HCT116 (cell line): ENCODE results near the gene COL20A1. TPM values are rescaled to one million over a fixed set of nuclear protein-coding genes. Genes with fewer than 3 reads are reported as not detected.

Experiments
- ATAC-seq: fragments of 200-7000 bp; cut with Tn5 transposase; 2 replicates; pipeline ENCODE4 v1.9.1; 2020; ENCODE audit warnings: mild to moderate bottlenecking, moderate library complexity
- BruUV-seq: library from RNA; stranded (reverse); fragments of 400-500 nt; replicated peaks from 2 replicates; lab custom pipeline; 2021; lab: Mats Ljungman, UMichigan
- CTCF ChIA-PET: fragments of 300-600 bp; sonication (Branson Sonifier 250); formaldehyde crosslinking; loops from one replicate; lab custom pipeline; 2021; ENCODE audit warnings: antibody characterized with exemption; lab: Charles Lee
- POLR2A ChIA-PET: fragments of 300-600, 350-600 bp; sonication (Branson Sonifier 250); formaldehyde crosslinking; loops from one replicate; lab custom pipeline; 2021; ENCODE audit warnings: antibody characterized with exemption; lab: Charles Lee
- RAD21 ChIA-PET, 2 experiments: fragments of 300-600 bp; sonication (Branson Sonifier 250); formaldehyde crosslinking; loops; one replicate each; lab custom pipeline; 2023; ENCODE audit warnings: low total read pairs in 2 of 2; ENCODE audit not compliant: uncharacterized antibody in 2 of 2, unreplicated experiment in 2 of 2, low non-redundant PET in 1 of 2; lab: Charles Lee
- DNase-seq: peaks from one replicate; pipeline ENCODE4 v3.0.0-alpha.2; 2010; ENCODE audit warnings: low read depth, low spot score
- H2AFZ ChIP-seq: fragments of 200-600 bp; shearing (Covaris generic), sonication (generic); 2 replicates; pipeline ENCODE4 v1.6.1; 2017; ENCODE audit warnings: low read depth, mixed run types, mixed read lengths, antibody characterized with exemption, low read length; ENCODE audit not compliant: poor library complexity, severe bottlenecking
- H3K27ac ChIP-seq: 2 replicates; pipeline ENCODE4 v1.5.1; 2012; ENCODE audit warnings: low read depth, low read length
- H3K27me3 ChIP-seq: fragments of 200-600 bp; sonication (generic); 2 replicates; pipeline ENCODE4 v1.6.1; 2016; ENCODE audit warnings: mixed run types, low read length, mixed read lengths; ENCODE audit not compliant: insufficient read depth
- H3K36me3 ChIP-seq, 2 experiments: fragments of 200-500 bp in 1 of 2; fragments of 200-600 bp in 1 of 2; sonication (Bioruptor generic) in 1 of 2; sonication (generic) in 1 of 2; 2 replicates each; pipeline versions ENCODE4 v1.5.1 to v1.6.1; 2014 to 2016; ENCODE audit warnings: low read length in 2 of 2, inconsistent platforms in 1 of 2, mixed read lengths in 1 of 2, mixed run types in 1 of 2; ENCODE audit not compliant: insufficient read depth in 2 of 2, control insufficient read depth in 1 of 2
- H3K4me1 ChIP-seq, 2 experiments: fragments of 200-600 bp in 1 of 2; sonication (generic) in 1 of 2; 2 replicates each; pipeline versions ENCODE4 v1.5.1 to v1.6.1; 2012 to 2017; ENCODE audit warnings: low read length in 2 of 2, inconsistent platforms in 1 of 2, mild to moderate bottlenecking in 1 of 2, mixed read lengths in 1 of 2, mixed run types in 1 of 2, moderate library complexity in 1 of 2; ENCODE audit not compliant: insufficient read depth in 2 of 2, control insufficient read depth in 1 of 2
- H3K4me2 ChIP-seq: fragments of 200-600 bp; sonication (generic); 2 replicates; pipeline ENCODE4 v1.6.1; 2017; ENCODE audit warnings: mixed run types, low read length, mixed read lengths
- H3K4me3 ChIP-seq, 2 experiments: fragments of 200-600 bp in 1 of 2; sonication (generic) in 1 of 2; replicated peaks in 1 of 2; 2 replicates each; pipeline ENCODE4 v1.5.1; 2011 to 2016; ENCODE audit warnings: low read length in 2 of 2, control low read depth in 1 of 2, low read depth in 1 of 2, mild to moderate bottlenecking in 1 of 2, mixed read lengths in 1 of 2, mixed run types in 1 of 2
- H3K79me2 ChIP-seq: fragments of 200-600 bp; sonication (generic); 2 replicates; pipeline ENCODE4 v1.6.1; 2017; ENCODE audit warnings: mild to moderate bottlenecking, mixed run types, low read length, moderate library complexity, mixed read lengths; ENCODE audit not compliant: insufficient read depth
- H3K9ac ChIP-seq: fragments of 200-600 bp; sonication (generic); 2 replicates; pipeline ENCODE4 v1.6.1; 2016; ENCODE audit warnings: low read length, mixed read lengths
- H3K9me2 ChIP-seq: fragments of 200-600 bp; sonication (generic), shearing (Covaris generic); 2 replicates; pipeline ENCODE4 v1.6.1; 2017; ENCODE audit warnings: mixed run types, mild to moderate bottlenecking, moderate library complexity; ENCODE audit not compliant: insufficient read depth
- H3K9me3 ChIP-seq, 2 experiments: fragments of 200-500 bp in 1 of 2; fragments of 200-600 bp in 1 of 2; sonication (Bioruptor generic) in 1 of 2; sonication (generic) in 1 of 2; 2 replicates each; pipeline ENCODE4 v1.6.1; 2014 to 2017; ENCODE audit warnings: low read length in 2 of 2, mixed read lengths in 2 of 2, inconsistent platforms in 1 of 2, low read depth in 1 of 2, mild to moderate bottlenecking in 1 of 2, mixed run types in 1 of 2, moderate library complexity in 1 of 2; ENCODE audit not compliant: control insufficient read depth in 1 of 2, insufficient read depth in 1 of 2
- H4K20me1 ChIP-seq: fragments of 200-600 bp; sonication (generic), shearing (Covaris generic); 2 replicates; pipeline ENCODE4 v1.6.1; 2017; ENCODE audit warnings: mixed run types, mild to moderate bottlenecking, moderate library complexity; ENCODE audit not compliant: insufficient read depth
- CTCF ChIP-seq, 3 experiments: fragments of 200-600 bp in 1 of 3; sonication (generic) in 1 of 3; IDR thresholded peaks in 2 of 3; conservative IDR thresholded peaks in 1 of 3; 2 replicates each; pipeline ENCODE4 v1.5.1; 2012 to 2017; ENCODE audit warnings: low read depth in 2 of 3, low read length in 2 of 3, antibody characterized with exemption in 1 of 3, borderline replicate concordance in 1 of 3, control low read depth in 1 of 3, mild to moderate bottlenecking in 1 of 3, mixed read lengths in 1 of 3, mixed run types in 1 of 3, moderate library complexity in 1 of 3; ENCODE audit not compliant: insufficient read depth in 1 of 3
- EGR1 ChIP-seq: IDR thresholded peaks from 2 replicates; pipeline ENCODE4 v1.6.1; 2012; ENCODE audit warnings: low read depth
- EZH2phosphoT487 ChIP-seq: fragments of 200-600 bp; IDR thresholded peaks from 2 replicates; pipeline ENCODE4 v1.6.1; 2018; ENCODE audit warnings: antibody characterized with exemption, borderline replicate concordance
- JUND ChIP-seq: IDR thresholded peaks from 2 replicates; pipeline ENCODE4 v1.6.1; 2012
- MAX ChIP-seq: IDR thresholded peaks from 2 replicates; pipeline ENCODE4 v1.6.1; 2012
- POLR2A ChIP-seq: IDR thresholded peaks from 2 replicates; pipeline ENCODE4 v1.7.0; 2011; ENCODE audit warnings: borderline replicate concordance; ENCODE audit not compliant: insufficient read depth, insufficient read length; ENCODE audit errors: extremely low read depth
- SIN3A ChIP-seq: IDR thresholded peaks from 2 replicates; pipeline ENCODE4 v1.6.1; 2012; ENCODE audit warnings: low read depth
- SP1 ChIP-seq: IDR thresholded peaks from 2 replicates; pipeline ENCODE4 v1.6.1; 2012; ENCODE audit warnings: low read depth
- TCF7L2 ChIP-seq: IDR thresholded peaks from 2 replicates; pipeline ENCODE4 v1.7.0; 2011; ENCODE audit warnings: borderline replicate concordance, inconsistent platforms; ENCODE audit not compliant: insufficient read depth, insufficient read length; ENCODE audit errors: extremely low read depth
- YY1 ChIP-seq: IDR thresholded peaks from 2 replicates; pipeline ENCODE4 v1.6.1; 2011; ENCODE audit warnings: low read length, low read depth, moderate library complexity, mild to moderate bottlenecking; ENCODE audit not compliant: insufficient replicate concordance; ENCODE audit errors: extremely low read depth
- intact Hi-C: fragments of 100-400 bp; cut with micrococcal nuclease; formaldehyde crosslinking; loops from 2 replicates; pipeline ENCODE4 v1.10.0; 2022
- total RNA-seq: library from RNA; stranded (reverse); gene quantifications from one replicate; pipeline ENCODE4 v1.2.1, GENCODE V29; 2021; ENCODE audit not compliant: unreplicated experiment

Gene COL20A1
- total RNA-seq, 1 experiment from 2014 or later: 0.34 TPM

- Histone ChIP-seq H2AFZ (no peak overlapping the region), H3K4me2 (no peak overlapping the region), H3K9ac (no peak overlapping the region), H3K27me3 (no peaks in the 10 kb centered on the region), H4K20me1 (no peaks in the 10 kb centered on the region), H3K79me2 (no peaks in the 10 kb centered on the region), H3K36me3 (no peaks in the 10 kb centered on the region), H3K9me2 (no peaks in the 10 kb centered on the region), H3K4me3 (no peak overlapping the region), H3K9me3 (no peaks in the 10 kb centered on the region), H3K4me1 (peaks cover 0 to 8% of the 10 kb centered on the region in 2 experiments; a peak in 2 of 4 replicates), H3K27ac (no peak overlapping the region)
- CTCF ChIA-PET: no interaction called here
- intact Hi-C loops: no loop called here
- no peak for DNase-seq
- TF ChIP-seq SIN3A (no peak), JUND (no peak), CTCF (IDR thresholded peaks at IDR 0.05 in 2 of 3, conservative IDR thresholded peaks at IDR 0.05 in 1 of 3; ENCODE audit: borderline replicate concordance in 1 of 3, insufficient read depth in 1 of 3, low read depth in 2 of 3, low read length in 2 of 3) (no peak), POLR2A (no peak), EGR1 (no peak), TCF7L2 (no peak), SP1 (no peak), MAX (no peak), EZH2phosphoT487 (no peak), YY1 (no peak)
- BruUV-seq: no TSS peak
- ATAC-seq: no peak
- POLR2A ChIA-PET: no interaction called here
- RAD21 ChIA-PET: no interaction called here
Observed at GRCh38 chr20:63322933-63323273, 29.9 kb downstream of the COL20A1 start.
